MCF 10A (cell line): ENCODE measurements around the gene WDR48. TPM values are rescaled to one million over a fixed set of nuclear protein-coding genes. Genes with fewer than 3 reads are reported as not detected.

Experiments
- BruUV-seq: library from RNA; stranded (reverse); fragments of 400-500 nt; replicated peaks from 2 replicates; lab custom pipeline; 2021; lab: Mats Ljungman, UMichigan
- CTCF ChIA-PET: fragments of 300-600 bp; sonication (Branson Sonifier 250); formaldehyde crosslinking; extraction: SDS; loops from one replicate; lab custom pipeline; 2021; ENCODE audit warnings: antibody characterized with exemption, inconsistent platforms; lab: Yijun Ruan, JAX
- POLR2A ChIA-PET: fragments of 300-600, 350-650 bp; sonication (Branson Sonifier 250); formaldehyde crosslinking; extraction: SDS; loops from one replicate; lab custom pipeline; 2020; ENCODE audit warnings: antibody characterized with exemption, inconsistent platforms; lab: Yijun Ruan, JAX
- DNase-seq: peaks from one replicate; pipeline ENCODE4 v3.0.0-alpha.2; 2018; ENCODE audit not compliant: unreplicated experiment
- H3K27ac Mint-ChIP-seq: one replicate; pipeline ENCODE4 v1.8.0; 2022; ENCODE audit warnings: mild to moderate bottlenecking, low read depth, mixed read lengths; ENCODE audit not compliant: unreplicated experiment
- H3K27me3 Mint-ChIP-seq: one replicate; pipeline ENCODE4 v1.8.0; 2022; ENCODE audit warnings: mixed read lengths; ENCODE audit not compliant: insufficient read depth, unreplicated experiment
- H3K36me3 Mint-ChIP-seq: one replicate; pipeline ENCODE4 v1.8.0; 2022; ENCODE audit warnings: mild to moderate bottlenecking, moderate library complexity, mixed read lengths; ENCODE audit not compliant: insufficient read depth, unreplicated experiment
- H3K4me1 Mint-ChIP-seq: one replicate; pipeline ENCODE4 v1.8.0; 2022; ENCODE audit warnings: mixed read lengths; ENCODE audit not compliant: insufficient read depth, unreplicated experiment
- H3K4me3 Mint-ChIP-seq: one replicate; pipeline ENCODE4 v1.8.0; 2022; ENCODE audit warnings: mild to moderate bottlenecking, moderate library complexity, mixed read lengths; ENCODE audit not compliant: unreplicated experiment
- H3K9me3 Mint-ChIP-seq: one replicate; pipeline ENCODE4 v1.8.0; 2022; ENCODE audit warnings: mixed read lengths; ENCODE audit not compliant: unreplicated experiment
- intact Hi-C: fragments of 100-400 bp; cut with micrococcal nuclease; formaldehyde crosslinking; loops from 2 replicates; pipeline ENCODE4 v1.14.1; 2022
- total RNA-seq: library from RNA; stranded (reverse); gene quantifications from 2 replicates; pipeline ENCODE4 v1.2.3, GENCODE V29; 2022
- TF ChIP-seq, protein P1 (sequence below): fragments of 200-600 bp; IDR thresholded peaks from one replicate; pipeline ENCODE4 v1.8.0; 2022; ENCODE audit warnings: antibody characterized with exemption, mild to moderate bottlenecking; ENCODE audit not compliant: unreplicated experiment

The WDR48 gene
- total RNA-seq, 1 experiment from 2014 or later = 26.0 TPM

DNA sequence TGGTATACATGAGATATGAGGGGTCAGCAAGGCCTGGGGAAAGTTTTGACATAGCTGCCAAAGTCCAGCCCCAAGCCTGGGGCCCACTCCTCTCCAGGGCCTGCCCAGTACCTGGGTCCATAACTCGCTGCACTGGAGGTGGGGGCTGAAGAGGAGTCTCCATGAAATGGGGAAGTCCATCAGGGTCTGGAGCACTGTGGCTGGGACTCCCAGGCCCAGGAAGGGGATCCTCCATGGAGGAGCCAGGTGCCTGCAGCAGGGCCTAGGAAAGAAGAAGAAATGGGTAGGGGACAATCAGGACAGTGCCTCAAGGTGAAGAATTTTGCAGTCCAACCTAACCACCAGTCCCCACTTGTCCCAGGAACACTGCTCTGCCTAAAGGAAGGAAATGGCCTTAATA lies 47.4 kb downstream of the WDR48 start:
- no peak overlapping the region for H3K27ac Mint-ChIP-seq
- ChIA-PET POLR2A (no interaction called here), CTCF (interaction anchor here (2.2 kb wide), 1 partner anchor 192 kb away, joined by 7 read pairs; no protein-coding TSS in a partner anchor)
- no peaks in the 10 kb centered on the region for H3K27me3 Mint-ChIP-seq
- H3K36me3 Mint-ChIP-seq = peaks cover 48% of the 10 kb centered on the region
- no peaks in the 10 kb centered on the region for H3K9me3 Mint-ChIP-seq
- no TSS peak for BruUV-seq
- no peak overlapping the region for H3K4me3 Mint-ChIP-seq
- peaks cover 7% of the 10 kb centered on the region for H3K4me1 Mint-ChIP-seq
- intact Hi-C loops = no loop called here
- no peak for DNase-seq
- TF ChIP-seq, protein P1, sequence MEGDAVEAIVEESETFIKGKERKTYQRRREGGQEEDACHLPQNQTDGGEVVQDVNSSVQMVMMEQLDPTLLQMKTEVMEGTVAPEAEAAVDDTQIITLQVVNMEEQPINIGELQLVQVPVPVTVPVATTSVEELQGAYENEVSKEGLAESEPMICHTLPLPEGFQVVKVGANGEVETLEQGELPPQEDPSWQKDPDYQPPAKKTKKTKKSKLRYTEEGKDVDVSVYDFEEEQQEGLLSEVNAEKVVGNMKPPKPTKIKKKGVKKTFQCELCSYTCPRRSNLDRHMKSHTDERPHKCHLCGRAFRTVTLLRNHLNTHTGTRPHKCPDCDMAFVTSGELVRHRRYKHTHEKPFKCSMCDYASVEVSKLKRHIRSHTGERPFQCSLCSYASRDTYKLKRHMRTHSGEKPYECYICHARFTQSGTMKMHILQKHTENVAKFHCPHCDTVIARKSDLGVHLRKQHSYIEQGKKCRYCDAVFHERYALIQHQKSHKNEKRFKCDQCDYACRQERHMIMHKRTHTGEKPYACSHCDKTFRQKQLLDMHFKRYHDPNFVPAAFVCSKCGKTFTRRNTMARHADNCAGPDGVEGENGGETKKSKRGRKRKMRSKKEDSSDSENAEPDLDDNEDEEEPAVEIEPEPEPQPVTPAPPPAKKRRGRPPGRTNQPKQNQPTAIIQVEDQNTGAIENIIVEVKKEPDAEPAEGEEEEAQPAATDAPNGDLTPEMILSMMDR = no peak

DNA sequence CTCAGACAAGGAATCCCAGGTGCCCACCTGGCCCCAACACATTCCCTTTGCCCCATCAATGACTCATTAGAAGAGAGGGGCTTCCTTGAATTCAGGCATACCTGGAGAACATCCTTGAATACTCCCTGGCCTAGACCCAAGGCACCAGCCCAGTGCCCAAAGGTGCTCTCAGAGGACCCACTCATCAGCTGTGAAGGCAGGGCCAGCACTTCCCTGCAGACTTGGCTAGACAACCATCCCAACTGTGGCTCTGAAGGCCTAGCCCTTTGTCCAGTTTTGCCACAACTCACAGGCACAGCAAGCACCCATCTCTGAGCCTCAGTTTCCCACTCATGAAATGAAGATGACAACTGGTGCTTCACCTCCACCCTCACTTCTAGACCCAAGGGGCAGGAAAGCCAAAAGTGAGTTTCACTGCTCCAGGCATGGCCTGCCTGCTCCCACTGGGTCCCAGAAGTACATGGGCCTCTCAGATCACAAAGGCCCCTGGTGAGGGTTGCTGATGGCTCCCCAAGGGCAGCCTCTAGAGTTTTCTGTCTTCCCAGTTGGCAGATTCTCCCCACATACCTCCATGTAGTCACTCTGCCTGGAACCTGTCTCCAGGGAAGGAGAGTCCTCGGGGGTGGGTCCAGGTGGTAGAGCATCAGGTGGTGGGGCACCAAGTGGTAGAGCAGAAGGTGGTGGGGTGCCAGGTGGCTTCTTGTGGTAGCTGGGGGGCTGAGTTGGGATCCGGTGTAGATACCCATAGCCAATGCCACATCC lies 48.1 kb downstream of the WDR48 start:
- H3K4me1 Mint-ChIP-seq = peaks cover 10% of the 10 kb centered on the region
- no peaks in the 10 kb centered on the region for H3K9me3 Mint-ChIP-seq
- ChIA-PET POLR2A (no interaction called here), CTCF (interaction anchor here (1.1 to 1.6 kb wide), 2 partner anchors 90 to 192 kb away, joined by 3 to 7 read pairs; no protein-coding TSS in a partner anchor)
- BruUV-seq = no TSS peak
- no peaks in the 10 kb centered on the region for H3K27me3 Mint-ChIP-seq
- TF ChIP-seq, protein P1 = no peak
- H3K27ac Mint-ChIP-seq = no peak overlapping the region
- peaks cover 42% of the 10 kb centered on the region for H3K36me3 Mint-ChIP-seq
- no peak overlapping the region for H3K4me3 Mint-ChIP-seq
- no peak for DNase-seq
- intact Hi-C loops = no loop called here

DNA sequence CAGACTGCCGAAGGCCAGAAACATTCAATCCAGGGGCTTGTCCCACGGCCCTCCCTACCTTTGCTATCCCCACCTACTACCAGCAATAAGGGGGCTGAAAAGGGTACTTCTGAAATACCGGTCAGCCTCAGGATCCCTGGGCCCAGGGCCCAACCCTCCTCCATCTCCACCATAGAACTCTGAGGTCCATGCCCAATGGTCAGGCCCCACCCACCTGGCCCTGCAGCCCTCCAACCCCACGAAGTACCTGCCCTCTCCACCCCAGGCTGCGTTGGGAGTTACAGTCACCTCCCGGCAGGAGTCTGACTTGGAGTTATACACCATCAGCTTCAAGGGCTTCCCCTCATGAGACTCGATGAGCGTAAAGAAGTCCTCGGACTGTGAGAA lies 48.7 kb downstream of the WDR48 start:
- Mint-ChIP-seq H3K9me3 (no peaks in the 10 kb centered on the region), H3K4me3 (no peak overlapping the region)
- CTCF ChIA-PET = interaction anchor here (0.7 to 2.3 kb wide), 4 partner anchors 8 to 599 kb away, joined by 3 to 7 read pairs (median 4); no protein-coding TSS in a partner anchor

More for the DNA sequence above, 48.7 kb downstream of the WDR48 start:
- intact Hi-C loops = no loop called here
- DNase-seq = no peak
- no peak overlapping the region for H3K27ac Mint-ChIP-seq
- no TSS peak for BruUV-seq
- H3K4me1 Mint-ChIP-seq = peaks cover 15% of the 10 kb centered on the region
- peaks cover 37% of the 10 kb centered on the region for H3K36me3 Mint-ChIP-seq
- POLR2A ChIA-PET = no interaction called here
- no peaks in the 10 kb centered on the region for H3K27me3 Mint-ChIP-seq
- TF ChIP-seq, protein P1 = no peak
